NCI-H1436 (cell line): ENCODE measurements around the gene YPEL2.

Experiments
- DNase-seq: peaks from one replicate; lab custom pipeline; 2025; lab: John Stamatoyannopoulos, UW

YPEL2 gene

DNA sequence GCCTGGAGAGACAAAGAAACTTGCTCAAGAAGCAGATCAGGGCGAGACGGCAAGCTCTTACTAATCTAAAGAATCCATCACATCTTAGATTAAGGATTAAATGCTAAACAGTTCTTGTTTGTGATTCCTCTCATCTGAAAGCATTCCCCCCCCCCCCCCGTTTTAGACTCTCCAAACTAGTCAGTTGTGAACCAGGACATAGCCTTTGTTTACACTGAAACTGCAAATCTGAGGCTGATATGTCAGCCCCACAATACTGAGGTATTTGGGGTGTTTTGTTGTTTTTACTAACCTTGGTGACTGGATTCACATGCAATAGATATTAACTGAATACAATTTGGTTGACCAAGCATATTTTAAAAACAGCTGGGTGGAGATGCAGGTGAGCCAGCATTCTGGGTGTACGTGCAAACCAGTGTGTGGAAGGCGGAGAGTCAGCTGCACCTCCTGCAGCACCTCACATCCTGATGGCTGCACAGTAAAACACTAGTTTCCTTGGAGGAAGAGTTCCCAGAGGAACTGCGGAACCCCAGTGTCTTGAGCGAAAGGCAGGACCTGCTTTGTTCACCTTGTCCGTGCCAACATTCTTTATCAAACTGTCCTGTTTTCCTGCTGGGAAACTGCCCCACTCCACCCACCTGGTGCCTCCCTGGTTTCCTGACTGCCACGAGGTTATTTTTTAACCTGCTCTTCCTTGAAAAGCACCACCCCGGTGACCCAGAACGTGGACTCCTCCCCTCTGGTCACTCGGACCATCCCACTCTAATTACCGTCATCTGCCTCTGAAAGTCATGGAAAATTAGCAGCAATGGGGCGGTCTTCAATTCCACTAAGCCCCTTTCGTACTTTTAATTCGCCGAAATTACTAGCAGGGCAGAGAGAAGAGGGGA is 1.2 kb upstream of the YPEL2 start:
- no peak for DNase-seq

DNA sequence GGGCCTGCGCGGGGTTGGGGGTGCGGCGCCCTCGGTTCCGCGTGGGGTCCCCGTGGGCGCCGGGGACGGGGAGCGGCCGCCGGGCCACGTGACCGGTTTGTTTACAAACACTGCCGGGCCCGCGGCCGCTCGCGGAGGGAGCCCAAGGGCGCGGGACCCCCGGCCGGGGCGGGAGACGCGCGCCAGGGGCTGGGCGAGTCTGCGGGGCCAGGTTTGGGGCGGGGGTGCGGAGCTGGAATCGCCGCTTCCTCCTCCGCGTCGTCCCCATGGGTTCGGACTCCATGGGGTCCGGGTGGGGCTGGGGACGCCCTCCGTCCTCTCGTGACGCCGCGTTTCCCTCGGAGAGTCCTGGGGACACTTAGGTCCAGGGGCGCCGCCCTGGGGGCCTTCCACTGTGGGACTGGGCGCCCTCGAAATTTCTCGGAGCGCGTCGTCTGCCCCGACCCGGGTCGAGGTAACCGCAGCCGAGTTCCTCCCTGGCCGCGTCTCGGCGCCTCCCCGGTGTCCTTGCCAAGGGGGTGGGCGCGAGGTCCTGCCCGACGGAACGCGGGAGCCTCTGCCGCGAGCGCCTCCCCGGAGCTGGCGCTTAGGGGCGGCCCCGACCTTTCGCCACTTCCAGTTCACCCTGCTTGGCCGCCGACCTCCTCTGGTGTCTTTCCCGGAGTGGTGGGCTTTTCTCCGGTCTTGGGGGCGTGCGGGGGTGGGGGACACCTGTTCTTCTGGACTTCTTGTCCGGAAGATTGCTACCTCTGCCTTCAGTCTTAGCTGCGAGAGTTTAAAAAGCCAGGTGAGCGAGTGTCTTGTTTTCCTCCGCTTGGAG is 684 bp downstream of the YPEL2 start:
- peak; percentile 10 for DNase-seq

DNA sequence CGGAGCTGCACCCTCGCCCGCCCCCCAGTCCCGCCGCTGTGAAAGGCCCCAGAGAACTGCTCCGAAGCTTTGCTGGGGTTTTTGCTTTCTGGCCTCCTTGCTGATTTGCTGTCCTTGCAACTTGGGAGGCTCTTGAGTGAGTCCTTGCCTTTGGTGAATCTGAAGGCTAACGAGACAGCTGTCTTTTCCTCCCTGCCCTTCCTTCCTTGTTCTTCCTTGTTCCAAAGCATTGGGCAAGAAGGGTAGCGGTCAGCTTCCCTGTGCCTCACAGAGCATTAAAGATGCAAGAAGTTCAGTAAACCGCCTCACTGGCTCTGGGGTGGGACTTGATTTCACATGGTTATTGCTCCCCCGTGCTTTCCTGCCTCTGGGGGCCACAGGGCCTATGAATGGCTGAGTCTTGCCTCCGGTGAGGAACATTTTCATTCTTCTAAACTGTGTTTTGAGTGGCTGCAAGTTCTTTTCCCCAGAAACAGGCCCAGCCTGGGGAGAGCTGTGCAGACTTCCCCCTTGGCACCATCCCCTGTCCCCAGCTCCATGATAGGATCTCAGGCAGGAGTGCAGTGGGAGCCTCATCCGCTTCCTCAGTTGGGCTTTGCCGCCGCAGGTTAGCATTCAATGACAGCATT is 1.4 kb downstream of the YPEL2 start:
- no peak for DNase-seq

DNA sequence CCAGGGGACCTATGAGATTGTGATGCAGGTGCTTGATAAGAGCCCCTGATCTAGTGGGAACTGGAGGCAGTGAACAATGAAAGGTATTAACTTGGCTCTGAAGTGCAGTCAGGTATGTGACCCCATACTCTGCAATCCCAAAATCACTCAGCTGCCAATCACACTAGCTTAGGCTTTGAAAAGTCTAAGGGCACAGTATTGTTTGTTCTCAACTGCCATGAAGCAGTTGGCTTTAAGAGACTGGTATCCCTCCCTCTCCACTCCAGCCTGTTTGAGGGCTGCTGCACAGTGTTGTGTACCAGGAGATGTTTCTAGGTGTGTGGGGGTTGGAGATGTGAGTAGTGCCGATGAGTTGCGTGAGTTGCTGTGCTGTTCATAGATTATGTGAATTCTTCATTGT is 2.4 kb downstream of the YPEL2 start:
- no peak for DNase-seq

DNA sequence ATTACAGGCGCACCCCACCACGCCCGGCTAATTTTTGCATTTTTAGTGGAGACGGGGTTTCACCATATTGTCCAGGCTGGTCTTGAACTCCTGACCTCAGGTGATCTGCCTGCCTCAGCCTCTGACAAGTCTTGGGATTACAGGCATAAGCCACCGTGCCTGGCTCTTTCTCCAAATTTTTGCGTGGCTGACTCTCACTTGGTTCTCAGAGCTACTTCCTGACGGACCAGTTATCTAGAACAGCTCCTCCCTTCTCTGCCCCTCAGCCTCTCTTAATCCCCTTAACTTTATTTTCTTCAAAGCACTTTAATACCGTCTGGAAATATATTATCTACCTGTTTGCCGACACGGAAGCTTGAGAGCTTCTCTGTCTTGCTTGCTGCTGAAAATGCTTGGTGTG is 4.2 kb downstream of the YPEL2 start:
- DNase-seq: no peak

DNA sequence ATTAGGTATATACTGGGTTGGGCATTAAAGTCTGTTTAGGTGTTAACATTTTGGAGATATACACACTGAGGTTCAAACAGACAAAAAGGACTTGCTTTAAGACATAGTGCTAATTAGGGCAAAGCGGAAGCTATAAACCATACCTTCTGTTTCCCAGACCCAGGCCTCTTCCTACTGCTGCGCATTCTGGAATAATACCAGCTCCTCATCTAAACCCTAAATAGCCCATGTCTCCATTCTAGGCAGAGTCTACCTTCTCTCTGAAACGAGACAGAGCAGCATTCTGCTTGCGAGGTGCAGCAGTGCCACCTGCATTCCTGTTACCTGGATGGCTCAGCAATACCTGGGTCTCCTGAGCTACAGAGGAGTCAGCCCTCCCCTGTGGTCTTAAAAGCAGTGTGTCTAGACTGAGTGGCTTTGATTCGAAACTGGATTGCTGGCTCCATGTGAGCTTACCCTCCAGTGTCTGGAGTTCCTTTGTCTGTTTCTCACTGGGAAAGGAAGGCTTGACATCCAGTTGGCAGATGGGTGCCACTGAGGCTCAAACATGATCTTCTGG is 6.4 kb downstream of the YPEL2 start:
- no peak for DNase-seq

DNA sequence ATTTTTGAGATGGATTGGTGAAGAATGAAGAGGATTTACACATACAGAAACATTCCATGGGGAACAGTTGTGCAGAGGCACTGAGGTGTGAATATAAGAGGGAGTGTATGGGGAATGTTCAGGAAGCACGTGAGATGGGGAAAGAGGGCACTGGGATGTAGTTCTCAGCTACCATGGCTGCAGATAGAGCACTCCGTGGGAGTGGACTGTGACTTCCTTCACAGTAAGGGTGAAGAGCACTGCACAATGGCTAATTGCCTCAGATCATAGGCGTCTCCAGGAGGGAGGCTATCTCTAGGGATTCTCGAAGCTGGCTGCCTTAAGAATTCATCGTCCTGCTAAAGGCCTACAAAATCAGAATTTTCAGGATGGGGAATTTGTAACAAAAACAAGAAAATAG is 7.0 kb downstream of the YPEL2 start:
- no peak for DNase-seq

DNA sequence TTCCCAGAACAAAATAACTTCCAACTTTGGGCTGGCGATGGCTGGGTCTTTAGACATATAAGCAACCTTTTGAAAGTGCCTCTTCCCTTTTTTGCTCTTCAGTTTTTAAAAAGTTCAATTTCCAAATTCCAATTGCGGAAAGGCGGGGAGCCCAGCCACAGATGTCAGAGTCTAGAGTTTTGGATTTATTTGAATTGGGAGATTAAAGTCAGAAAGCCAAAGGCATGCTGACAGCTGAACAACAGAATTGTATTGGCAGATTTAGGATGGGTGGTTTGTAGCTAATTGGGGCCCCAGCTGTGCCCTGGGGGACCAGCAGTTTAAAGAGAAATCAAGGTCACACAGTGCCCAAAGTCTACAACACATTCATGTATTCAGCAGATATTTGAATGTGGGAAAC is 10.5 kb downstream of the YPEL2 start:
- DNase-seq: no peak

DNA sequence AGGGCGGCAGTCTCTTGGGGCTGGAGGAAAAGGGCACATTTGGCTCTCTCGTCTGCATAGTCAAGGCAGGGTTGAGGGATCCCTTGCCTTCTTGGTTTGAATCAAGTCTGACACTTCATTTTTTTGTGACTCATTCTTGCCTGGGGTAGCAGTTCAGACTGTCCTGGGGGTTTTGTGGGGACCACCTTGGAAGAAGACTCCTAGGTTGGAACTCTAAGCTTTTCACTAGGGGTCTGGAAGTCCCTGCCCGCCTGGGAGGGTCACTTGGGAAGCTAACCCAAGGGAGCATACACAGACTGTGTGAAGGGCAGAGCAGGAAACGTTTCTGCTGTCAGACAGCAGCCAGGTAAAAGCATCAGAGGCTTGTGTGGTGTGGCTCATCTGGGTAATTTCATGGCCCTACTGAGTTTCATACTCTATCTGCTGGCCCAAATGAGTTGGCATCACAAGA is 11.3 kb downstream of the YPEL2 start:
- no peak for DNase-seq

DNA sequence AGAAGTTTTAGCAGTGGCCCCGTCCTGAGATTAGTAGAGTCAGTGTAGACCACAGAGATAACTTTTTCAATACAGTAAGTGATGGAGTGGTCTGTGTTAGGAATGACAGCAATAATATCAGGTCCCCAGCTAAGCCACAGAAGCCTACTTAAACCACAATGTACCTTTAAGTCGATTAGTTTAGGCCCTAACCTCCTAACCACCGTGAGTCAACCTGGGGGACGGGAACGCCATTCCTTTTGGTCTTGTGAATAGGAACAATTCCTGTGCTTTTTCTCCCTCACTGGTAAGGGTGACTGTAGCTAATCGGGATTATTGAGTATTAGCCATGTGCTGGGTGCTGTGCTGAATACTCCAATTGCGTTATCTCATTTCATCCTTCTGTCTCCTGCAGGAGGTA is 14.0 kb downstream of the YPEL2 start:
- DNase-seq: no peak

DNA sequence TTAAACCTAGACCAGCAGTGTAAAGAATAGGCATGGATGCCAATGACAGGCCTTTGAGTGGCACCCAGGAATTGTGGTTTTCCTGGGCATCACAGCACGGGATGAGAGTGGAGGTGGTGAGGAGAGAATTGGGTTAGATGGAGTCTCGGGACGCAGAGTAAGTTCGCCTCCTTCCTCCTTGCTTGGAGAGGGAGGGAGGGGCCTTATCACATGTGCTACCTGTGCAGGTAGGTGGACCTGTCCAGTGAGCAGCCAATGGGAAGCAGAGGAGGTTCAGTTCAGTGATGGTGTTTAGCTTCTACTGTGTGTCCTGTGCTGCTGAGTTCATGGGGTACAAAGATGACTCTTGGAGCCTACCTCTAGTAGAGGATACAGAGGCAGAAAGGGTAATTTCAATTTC is 14.9 kb downstream of the YPEL2 start:
- DNase-seq: no peak

DNA sequence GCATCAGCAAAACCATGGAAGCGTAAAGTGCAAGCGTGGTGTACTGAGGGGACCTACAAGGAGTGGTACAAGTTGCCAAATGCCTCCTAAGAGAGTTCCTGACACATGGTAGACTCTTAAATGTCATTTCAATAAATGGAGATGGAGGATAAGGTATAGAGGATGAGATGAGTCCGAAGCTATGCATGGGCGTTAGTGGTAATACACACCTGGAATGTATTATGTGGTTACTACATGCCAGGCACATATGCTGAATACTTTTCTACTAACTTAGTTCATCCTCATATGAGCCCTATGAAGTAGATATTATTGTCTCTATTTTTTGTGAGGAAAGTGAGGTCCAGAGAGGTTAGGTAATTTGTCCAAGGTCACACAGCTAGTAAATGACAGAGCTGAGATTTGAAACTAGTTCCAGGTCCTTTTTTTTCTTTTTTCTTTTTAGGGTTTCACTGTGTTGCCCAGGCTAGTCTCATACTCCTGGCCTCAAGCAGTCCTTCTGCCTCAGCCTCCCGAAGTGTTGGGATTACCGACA is 15.5 kb downstream of the YPEL2 start:
- no peak for DNase-seq

DNA sequence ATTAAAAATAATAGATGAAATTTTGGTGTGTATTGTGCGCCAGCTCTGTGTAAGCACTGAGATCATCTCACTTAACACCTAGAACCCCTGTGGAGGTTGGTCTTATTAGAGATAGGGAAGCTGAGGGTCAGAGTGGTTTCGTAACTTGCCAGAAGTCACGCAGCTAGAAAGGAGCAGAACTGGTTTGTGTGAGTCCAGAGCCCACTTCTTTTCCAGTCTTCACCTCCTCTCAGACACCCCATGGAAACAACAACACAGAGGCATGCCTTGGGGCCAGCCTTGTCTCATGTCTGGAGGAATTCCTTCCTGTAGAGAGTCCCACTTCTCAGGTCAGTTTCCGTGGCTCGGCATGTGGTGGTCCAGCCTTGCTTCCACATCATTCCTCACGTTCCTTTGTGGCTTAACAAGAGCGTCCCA is 16.5 kb downstream of the YPEL2 start:
- no peak for DNase-seq

DNA sequence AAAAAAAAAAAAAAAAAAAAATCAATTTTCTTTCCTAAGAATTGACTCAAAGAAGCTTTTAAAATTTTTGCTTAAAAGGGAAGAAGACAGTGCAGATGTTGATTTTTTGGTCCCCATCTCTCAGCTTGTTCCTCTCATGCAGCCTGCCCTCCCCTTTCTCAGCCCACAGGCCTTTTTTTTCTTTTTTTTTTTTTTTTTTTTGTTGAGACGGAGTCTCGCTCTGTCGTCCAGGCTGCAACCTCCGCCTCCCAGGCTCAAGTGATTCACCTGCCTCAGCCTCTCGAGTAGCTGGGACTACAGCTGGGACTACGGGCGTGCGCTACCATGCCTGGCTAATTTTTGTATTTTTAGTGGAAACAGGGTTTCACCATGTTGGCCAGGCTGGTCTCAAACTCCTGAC is 17.7 kb downstream of the YPEL2 start:
- DNase-seq: no peak

DNA sequence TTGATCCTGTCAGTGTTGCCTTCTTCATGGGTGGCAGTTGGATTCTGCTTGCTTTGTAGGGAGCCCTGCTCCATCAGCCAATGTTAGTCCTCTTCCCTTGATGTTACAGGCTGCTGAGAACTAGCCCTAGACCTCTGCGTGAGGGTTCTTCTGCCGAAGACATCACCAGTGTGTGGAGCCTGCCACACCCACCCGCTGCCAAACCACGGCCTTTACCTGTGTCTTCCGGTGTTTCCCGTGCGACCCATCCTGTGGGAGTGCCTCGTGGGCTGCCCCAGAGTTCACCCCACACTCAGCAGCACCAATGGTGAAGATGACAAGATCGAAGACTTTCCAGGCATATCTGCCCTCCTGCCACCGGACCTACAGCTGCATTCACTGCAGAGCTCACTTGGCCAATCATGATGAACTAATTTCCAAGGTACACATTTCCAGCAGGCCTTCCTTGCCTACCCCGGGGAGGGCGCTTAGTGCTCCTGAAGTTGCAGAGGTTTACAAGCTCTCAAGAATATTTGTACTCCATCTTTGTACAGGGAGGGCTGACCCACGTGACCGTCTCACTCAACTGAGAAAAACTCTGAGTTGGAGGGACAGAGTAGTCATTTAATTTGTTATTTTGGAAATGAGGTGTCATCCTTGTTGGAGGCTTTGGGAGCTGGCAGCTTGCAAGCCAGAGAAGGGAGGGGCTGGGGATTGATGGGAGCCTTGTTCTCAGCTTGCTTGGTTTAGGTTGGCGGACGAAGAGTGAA is 21.8 kb downstream of the YPEL2 start:
- no peak for DNase-seq

DNA sequence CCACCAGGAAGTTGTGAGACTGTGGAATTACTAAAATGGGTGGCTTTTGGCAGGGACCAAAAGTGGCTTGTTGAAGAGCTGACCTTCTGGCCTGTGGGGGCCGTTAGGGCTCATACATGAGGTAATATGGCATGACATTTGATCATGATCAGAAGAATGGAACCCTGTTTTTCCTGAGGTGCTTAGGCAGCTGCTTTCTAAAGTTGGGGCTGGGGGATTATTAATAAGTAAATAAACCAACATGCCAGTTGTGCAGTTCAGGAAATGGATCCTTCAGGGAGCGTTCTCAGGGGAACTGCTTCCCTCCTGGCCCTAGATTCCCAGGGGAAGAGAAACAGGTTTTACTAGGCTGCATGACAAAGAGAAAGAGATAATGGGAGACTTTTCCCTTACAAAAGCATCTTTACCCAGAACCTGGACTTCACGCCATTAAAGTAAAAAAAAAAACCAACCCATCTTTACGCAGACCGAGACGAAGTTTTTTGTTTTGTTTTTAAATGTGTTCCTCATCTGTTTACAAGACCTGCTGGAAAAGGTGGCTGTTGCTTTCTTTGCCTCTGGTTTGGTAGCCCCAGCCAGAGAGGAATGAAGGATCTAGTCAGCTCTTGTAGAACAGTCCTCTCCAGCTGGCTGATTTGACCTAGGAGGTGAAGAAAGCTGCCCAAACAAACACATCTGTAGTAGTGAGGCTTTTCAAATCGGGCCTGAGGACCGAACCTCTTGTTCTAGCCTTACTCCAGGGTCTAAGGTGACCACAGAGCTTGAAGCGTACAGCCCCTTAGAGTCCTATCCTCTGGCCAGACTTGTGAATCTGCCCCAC is 22.7 kb downstream of the YPEL2 start:
- peak; percentile 53 for DNase-seq

DNA sequence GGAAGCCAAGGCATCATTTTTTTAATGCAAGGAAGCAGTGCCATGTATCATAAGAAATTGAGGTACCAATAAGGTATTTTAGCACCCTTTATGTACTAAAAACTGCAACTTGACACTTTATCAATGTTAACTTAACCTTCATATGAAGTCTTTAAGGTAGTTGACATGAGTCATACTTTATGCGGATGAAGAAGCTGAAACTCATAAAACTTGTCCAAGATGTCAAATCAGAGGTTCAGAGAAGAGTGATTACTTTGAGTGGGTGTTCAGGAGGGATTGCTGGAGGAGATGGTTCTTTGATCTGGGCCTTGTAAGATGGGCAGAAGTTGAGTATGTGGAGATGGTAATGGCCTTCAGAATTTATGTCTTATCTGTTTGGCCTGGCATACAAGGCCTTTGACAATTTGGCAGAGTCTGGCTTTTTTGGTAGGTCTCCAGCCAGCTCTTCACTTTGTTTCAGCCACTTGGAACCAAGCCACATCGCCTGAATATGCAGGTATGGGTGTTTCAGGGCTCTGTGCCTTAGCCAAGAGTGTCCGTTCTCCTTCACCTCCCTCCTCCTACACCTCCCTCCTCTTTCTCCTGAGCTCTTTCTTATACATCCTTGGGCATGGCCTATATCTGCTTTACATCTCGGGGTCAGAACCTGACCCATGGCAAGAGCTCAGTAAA is 23.7 kb downstream of the YPEL2 start:
- DNase-seq: no peak

DNA sequence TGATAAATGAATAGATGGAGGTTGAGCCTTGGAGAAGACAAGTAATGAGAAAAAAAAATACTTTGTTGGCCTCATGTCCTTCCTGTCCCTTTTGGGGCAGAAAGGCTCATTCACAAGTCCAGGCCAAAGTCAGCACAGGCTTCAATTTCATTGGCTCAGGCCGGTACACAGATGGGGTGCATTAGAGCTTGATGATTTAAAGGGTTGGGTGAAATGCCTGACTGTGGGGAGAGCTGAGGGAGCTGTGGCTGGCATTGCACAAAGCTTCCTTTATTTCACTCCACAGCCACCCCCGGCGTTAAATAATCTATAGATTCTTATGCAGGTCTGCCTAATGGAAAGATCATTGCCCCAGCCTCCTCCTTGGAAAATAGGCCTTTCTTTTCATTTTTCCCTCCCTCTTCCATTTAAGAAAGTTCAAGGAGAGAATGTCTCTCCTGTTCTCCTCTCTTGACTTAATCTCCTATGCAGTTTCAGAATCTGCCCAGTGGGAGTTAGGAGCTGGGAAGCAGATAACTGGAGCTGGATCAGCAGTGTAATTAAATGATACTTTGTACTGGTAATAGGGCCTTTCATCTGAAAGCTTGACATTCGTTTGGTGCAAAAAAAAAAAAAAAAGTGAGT is 24.4 kb downstream of the YPEL2 start:
- no peak for DNase-seq

DNA sequence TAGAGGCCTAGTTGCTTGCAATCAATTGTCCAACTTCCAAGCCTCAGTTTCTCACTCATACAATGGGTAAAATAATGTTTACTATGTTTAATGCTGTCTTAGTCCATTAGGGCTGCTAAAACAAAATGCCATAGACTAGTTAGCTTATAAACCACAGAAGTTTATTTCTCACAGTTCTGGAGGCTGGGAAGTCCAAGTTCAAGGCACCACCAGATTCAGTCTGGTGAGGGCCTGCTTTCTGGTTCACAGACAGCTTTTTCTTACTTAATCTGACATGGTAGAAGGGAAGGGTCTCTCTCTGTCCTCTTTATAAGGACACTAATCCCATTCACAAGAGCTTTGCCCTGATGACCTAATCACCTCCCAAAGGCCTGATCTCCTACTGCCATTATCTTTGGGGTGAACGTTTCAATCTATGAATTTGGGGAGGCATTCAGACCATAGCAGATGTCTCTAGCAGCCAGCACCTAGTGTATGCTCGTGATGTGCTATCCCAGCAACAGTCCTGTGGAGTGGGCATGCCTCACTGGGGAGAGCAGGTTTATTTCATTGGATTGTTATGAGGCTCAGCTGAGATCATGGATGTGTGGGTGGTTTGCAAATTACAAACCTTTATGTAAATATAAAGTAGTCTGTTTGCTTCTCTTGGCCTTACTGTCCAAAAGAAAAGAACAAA is 25.2 kb downstream of the YPEL2 start:
- no peak for DNase-seq
